Gastrocnemius medialis (tissue), 4 donors: ENCODE results near the gene SLC26A8.

Source experiments
- CTCF ChIP-seq, 5 experiments: fragments of 450-650 bp in 3 of 5; fragments of 200-600 bp in 2 of 5; sonication (generic) in 2 of 5; IDR thresholded peaks in 4 of 5; conservative IDR thresholded peaks in 1 of 5; 1 replicate in 4 of 5; 2 replicates in 1 of 5; pipeline ENCODE4 v1.5.1; 2016 to 2019; ENCODE audit warnings: antibody characterized with exemption in 5 of 5, mild to moderate bottlenecking in 3 of 5, moderate library complexity in 3 of 5
- POLR2A ChIP-seq, 2 donors: fragments of 450-650 bp; IDR thresholded peaks; one replicate each; pipeline ENCODE4 v1.6.1; 2017; ENCODE audit warnings: antibody characterized with exemption in 2 of 2, mild to moderate bottlenecking in 2 of 2, moderate library complexity in 2 of 2

DNA sequence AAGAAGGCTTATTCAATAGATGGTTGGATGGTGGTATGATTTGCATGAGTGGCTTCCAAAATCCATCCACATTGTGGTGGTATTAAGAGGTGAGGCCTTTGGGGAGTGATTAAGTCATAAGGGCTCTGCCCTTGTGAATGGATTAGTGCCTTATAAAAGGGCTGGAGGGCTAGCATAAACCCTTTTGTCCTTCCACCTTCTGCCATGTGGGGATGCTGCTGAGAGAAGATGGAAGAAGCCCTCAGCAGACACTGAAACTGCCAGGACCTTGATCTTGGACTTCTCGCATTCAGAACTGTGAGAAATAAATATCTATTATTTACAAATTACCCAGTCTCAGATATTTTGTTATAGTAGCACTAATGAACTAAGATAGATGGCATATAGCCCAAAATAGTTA, 75.7 kb downstream of the SLC26A8 start:
- TF ChIP-seq POLR2A (IDR thresholded peaks at IDR 0.05): no peak
- no peak for TF ChIP-seq CTCF (IDR thresholded peaks at IDR 0.05 in 4 of 5, conservative IDR thresholded peaks at IDR 0.05 in 1 of 5)
